NCI-H510A (cell line): ENCODE measurements around the gene AHI1.
"Not testable (repeated sequence)": the region's sequence is repeated elsewhere in the genome, so short reads cannot be mapped to it uniquely, and the experiment has no call there.

Source experiments
- DNase-seq: peaks from one replicate; lab custom pipeline; 2025; lab: John Stamatoyannopoulos, UW

Gene AHI1

DNA sequence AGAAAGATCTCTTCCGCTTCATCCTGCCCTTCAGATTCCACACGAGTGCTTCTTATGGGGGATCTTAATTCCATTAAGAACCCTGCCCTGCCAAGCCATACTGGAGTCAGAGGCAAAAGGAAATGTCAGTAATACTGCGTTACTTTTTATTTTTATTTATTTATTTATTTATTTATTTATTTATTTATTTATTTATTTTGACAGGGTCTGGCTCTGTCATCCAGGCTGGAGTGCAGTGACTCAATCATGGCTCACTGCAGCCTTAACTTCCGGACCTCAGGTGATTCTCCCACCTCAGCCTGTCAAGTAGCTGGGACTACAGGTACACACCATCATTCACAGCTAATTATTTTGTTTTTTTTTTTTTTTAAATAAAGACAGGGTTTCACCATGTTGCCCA is 236.9 kb downstream of the AHI1 start:
- no peak for DNase-seq

DNA sequence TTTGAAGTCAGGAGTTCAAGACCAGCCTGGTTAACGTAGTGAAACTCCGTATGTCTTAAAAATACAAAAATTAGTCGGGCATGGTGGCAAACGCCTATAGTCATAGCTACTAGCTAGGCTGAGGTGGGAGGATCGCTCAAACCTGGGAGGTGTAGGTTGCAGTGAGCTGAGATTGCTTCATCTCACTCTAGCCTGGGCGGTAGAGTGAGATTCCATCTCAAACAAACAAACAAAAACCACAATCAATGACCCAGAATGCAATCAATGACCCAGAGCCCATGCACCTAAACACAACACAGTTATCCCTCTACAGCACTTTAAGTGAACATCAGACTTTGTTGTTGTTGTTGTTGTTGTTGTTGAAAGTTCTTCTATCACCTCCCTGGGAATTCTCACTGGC is 238.6 kb downstream of the AHI1 start:
- DNase-seq = no peak

DNA sequence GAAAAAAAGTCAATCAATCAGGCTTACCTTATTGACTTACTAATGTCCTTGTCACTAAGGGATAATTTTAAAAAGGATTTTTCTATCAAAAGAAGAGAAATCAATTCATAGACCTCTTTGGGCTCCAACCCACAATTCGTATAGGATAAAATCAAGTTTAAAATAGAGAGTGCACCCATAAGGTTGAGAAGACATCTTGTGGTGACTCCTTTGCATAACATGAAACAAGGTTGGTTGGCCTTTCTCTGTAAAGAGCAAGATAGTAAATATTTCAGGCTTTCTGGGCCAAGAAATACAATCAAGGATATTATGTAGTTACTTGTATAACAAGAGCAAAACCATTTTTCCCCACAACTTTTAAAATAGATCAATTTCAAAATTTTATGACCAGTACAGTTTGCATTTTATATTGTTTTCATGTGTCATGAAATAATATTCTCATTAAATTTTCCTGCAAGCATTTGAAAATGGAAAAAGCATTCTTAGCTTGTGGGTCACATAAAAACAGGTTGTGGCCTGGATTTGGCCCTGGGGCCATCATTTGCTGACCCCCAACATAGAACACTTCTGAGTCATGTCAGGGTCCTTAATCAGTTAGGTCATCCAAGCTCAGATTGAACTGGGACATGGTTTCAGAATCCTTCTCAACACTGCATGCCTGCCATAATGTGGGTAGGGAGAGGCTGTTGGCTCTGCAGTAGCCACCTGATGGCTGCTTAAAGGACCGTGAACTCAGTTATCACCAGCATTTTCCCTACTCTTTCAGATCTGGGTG is 239.7 kb downstream of the AHI1 start:
- no peak for DNase-seq

DNA sequence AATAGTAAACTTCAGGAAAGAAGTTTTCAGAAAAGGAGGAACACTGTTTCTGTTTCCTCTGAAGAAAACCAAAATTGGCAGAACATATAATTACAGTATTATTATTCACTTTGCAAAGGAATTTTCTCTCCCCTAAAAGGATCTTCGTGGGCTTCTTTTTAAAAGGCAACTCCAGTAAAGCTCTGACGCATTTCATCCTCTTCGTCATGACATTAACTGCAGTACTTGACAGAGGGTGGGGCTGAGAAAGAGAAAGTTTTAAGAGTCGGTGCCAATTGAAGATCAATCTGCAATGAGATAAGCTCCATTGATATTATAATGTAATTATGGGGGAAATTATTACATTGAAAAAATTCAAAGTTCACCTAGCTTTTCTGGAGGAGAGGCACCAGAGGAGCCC is 240.7 kb downstream of the AHI1 start:
- no peak for DNase-seq

DNA sequence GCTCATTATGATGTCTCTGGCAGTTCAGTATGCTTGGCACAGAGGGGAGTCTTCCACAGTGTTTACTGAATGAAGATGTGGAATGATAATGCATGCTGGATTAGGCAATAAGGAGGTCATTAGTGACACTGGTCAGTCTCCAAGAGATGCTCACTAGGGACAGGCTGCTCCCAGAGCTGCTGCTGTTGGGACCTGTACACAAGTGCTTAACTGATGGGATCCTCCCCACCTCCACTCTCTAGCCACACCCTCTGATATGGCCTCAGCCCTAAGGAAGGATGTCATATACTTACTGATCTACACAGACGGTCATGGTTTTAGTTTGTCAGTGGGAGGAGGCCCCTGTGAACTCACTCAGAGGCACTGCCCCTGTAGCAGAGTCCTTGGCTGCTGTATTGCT is 243.1 kb downstream of the AHI1 start:
- no peak for DNase-seq

DNA sequence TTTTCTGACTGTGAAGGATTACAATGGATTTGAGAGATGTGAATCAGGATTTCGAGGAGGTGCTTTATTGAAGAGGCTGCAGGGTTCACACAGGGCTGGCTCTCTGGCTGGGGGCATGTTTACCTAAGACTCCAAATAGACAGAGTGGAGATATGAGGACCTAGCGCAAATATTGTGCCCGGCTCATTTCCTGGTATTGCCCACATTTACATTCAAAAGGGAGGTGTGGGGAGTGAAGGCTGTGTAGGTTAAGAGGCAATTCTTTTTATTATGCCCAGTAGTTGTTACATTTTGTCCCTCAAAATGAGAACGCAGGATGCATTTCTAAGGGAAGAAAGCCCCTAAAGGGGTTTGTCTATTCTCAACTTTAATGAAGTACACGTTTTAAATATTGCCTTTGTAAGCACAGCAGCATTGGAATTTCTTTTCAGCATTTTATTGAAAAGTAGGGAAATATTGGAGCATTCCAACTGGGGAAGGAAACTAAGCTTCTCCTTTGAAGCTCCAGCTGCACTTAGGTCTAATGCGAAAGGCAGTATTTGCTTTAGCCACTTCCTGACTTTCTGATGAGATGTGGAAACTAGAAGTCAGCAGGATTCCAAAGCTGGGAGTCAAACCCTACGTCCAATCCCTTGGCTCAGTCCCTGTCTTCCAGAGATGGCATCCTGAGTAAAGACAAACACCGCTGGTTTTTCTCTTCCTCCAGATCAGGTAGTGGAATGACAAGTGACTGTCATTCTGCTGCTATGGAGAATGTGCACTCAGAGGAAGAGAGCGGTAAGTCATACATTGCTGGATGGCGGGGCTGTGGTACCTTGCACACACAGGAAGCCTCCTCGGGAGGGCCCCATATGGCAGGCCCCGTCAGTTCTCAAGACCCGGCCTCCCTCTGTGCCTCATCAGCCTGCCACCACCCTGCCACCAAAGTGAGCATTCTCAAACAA is 245.8 kb downstream of the AHI1 start:
- DNase-seq = peak; percentile 59

DNA sequence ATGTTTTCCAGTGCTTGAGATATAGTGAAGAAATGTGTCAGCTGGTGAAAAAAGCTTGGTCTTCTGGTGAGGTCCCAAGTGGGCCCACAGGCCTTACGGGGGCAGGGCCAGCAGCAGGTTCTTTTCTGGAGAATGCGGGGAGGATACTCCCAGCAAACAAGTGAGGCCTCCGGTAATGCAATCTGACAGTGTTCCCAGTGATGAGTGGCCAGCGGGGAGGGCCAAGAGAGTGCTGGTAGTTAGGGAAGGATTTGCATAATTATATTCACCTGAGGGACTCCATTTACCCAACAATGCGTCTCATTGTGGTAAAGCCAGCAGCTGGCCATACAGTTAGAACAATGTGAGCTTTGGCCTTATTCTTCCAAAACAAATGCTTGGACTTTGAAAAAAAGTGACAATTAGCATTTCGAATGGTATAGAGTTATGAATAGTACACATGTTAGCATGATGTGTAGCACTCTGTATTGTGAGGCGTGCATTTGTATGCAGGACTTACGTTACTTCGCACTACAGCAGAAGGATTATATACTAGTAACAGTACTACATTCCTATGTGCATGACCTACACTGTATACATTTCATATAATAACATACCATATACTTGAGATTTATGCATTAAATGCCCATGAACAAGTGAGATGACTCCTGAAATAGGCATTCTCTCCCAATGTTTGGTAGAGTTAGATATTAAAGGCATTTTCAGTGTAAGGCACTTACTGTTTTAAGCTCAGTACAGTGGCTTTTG is 246.6 kb downstream of the AHI1 start:
- DNase-seq = no peak

DNA sequence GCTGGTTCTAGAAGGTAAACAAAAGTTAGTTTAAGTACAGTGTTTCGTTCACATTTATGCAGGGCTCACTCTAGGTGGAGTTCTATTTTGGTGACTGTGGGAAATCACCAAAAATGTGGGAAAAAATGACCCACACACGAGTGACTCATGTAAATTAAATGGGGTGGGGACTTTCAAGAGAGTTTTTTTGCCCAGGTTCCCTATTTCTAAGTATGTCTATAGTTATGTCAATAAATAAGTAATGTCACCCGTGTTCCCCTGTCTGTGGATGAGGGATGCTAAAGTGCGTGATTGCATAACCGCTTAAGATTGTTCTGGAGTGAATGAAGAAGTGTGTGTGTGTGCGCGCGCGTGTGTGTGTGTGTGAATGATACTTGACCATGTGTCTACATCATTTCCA is 247.3 kb downstream of the AHI1 start:
- DNase-seq = no peak

DNA sequence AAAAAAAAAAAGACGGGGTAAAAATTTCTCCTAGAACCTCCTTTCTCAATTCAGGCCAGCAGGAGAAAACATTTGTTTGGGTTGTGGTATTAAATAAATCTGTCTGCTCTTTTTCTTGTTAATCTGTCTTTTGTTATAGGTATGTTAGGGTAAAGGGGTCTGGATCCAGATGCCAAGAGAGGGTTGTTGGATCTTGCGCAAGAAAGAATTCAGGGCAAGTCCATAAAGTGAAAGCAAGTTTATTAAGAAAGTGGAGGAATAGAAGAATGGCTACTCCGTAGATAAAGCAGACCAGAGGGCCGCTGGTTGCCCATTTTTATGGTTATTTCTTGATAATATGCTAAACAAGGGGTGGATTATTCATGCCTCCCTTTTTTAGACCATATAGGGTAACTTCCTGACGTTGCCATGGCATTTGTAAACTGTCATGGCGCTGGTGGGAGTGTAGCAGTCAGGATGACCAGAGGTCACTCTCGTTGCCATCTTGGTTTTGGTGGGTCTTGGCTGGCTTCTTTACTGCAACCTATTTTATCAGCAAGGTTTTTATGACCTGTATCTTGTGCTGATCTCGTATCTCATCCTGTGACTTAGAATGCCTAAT is 251.0 kb downstream of the AHI1 start:
- DNase-seq = not testable (repeated sequence)

DNA sequence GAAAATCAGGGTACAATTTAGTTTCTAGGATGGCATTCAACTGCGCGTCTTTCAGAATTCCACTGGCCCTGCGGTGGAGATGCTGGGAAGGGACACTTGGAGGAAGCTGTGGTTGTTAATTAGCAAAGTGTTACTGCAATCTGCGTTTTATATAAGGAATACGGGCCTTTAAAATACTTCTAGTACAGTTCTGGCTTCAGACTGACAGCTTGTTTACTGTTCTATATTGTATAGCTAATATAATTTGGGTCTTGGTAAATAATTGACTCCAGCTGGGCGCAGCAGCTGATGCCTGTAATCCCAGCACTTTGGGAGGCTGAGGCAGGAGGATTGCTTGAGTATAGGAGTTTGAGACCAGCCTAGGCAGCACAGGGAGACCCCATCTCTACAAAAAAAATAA is 252.7 kb downstream of the AHI1 start:
- DNase-seq = no peak

DNA sequence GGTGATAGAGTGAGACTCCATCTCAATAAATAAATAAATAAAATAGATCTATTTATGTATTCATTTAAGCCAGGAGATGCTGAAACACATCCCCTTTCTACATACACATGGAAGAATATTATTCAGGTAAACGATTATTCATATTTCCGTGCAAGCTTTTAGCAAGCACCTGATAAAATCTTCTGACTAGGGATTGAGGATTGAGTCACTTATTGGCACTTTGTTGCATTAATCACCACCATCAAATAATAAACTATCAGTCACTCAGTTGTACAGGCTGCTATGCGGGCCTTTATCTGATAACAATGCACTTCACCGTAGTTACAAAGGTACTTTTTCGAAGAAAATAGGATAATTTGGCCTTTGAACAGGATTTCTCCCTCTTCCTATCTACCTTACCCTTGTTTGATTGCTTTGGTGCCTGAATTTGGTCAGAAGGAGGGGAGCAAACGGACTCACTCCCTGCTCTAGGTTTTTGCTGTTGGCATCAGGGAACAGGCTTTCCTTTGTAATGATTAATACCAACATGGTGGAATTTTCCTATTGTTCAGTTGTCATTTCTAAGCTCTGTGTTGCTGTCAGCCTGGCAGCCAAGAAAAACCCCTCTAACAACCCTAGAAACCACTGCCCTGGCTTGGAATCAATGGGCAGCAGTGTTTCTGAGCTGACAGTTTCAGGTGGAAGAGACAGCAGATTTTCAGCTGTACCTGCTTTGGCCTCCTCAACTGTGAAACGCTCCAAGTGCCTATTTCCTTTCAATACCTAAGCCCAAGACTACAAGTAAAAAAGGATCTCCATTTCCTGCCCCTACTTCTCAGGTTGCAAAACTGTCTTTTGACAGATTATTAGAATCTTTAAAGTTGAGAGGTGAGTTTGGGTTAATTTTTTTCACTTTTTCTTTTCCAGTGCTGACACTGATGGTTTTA is 253.4 kb downstream of the AHI1 start:
- no peak for DNase-seq

DNA sequence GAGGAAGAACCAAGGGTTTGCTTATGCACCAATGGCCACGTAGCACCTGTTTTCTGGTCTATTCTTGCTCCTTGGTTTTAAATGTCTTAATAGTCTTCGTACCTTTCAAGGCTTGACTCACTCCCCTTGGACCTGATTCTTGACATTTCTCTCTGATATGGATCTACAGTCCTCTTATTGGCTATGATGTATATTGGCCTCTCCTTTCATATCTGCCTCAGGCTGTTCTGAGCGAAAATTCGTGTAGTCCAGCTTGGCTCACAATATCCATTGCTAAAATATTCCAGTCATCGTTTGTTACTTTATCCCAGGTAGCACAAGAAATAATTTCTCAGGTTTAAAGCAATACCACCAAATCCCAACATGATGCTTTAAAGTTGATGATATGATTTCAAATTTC is 256.8 kb downstream of the AHI1 start:
- no peak for DNase-seq

DNA sequence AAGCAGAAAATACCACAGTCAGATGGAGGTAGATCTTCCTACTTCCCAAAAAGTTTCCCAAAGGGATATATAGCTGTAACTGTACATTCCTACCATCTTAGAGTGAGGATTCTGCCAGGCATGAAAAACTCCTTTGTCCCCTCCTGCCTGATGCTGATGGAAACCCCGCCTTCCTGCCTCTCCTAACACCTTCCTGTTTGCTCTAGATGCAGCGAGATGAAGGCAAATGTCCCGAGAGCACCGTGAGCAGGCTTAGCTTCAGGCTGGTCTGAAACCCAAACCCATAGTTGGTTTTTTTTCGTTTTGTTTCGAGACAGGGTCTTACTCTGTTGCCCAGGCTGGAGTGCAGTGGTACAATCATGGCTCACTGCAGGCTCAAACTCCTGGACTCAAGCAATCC is 260.8 kb downstream of the AHI1 start:
- DNase-seq = no peak

DNA sequence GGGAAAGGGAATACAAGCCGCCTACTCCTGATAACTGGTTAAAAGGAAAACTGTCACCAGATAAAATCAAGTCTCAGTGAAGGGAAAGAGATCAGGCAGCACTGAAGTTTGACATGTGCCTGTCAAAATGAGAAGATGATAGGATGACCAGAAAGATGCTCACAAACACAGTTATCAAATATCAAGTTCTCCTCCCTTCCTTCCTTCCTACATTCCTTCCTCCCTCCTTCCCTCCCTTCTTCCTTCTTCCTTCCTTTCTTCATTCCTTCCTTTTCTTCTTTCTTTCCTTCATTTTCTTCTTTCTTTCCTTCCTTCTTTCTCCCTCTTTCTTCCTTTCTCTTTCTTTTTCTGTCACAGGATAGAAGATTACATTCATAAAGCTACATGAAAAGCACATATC is 261.2 kb downstream of the AHI1 start:
- DNase-seq = no peak

DNA sequence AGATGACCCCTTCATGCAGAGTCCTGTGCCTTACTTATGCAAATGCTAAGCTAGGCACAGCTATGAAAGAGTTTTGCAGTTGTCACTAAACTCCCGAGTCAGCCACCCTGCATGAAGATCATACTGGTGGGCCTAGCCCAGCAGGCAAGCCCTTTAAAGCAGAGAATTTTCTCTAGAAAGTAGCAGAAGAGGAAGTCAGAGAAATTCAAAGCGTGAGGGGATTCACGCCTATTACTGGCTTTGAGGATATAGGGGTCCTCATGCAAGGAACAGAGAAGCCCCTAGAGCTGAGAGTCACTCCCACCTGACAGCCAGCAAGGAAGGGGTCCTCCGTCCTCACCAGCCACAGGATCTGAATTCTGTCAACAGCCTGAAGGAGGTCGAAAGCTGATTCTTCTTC is 261.8 kb downstream of the AHI1 start:
- no peak for DNase-seq

DNA sequence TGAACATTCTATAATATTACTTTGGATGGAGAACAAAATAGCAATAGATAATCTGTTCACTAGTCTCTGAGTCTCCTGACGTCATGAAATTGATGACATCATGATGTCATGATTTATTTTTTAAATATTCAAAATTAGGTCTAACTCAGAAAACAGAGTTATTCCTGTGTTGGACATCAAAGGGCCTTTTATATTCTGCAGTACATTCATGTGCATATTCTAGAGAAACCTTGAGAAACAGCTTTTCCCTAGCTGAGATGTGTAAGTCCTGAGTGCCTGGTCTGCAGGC is 263.1 kb downstream of the AHI1 start:
- no peak for DNase-seq

DNA sequence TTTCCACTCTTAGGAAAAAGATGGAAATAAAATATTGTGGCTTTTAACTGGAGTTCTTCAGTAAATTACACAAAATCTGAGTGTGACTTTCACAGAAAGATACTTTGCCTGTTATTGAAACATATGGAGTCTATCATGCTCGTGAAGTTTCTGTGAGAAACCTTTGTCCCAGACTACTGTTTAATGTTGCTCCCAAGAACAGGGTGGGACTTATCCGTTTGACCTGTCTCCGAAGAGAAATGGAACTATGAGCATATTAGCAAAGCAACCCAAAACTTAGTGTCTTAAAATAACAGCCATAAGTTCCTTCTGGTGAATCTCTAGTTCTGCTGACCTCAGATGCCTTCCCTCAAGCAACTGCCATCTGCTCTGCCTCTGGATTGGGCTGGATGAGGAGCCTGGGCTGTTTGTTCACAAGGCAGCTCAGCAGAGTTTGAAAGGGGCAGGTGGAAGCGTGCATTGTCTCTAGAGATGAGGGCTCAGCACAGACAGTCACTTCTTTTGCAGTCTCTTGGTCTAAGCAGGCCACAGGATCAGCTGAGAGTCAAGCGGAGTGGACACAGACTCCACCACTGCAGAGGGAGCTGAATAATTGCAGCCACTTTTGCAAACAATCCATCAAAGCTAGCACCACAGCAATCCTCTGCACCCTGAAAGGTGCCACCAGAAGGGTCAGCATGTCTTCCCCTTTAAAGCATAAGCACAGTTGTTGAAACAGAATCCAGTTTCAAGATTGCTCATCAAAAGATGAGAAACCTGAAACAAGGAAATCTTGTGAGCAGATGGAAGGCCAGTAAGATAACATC is 263.7 kb downstream of the AHI1 start:
- no peak for DNase-seq
